NCI-H1436 treated with DMSO at 0.1 percent for 48 hours (cell line): ENCODE data around the gene SEC62.
A peak's percentile ranks its signal among the peaks of the same experiment; 100 is the strongest.

Experiments used
- DNase-seq: peaks from one replicate; lab custom pipeline; 2025; lab: John Stamatoyannopoulos, UW

The SEC62 gene

GRCh38 chr3:169966951-169967915, 626 bp downstream of the SEC62 start:
- DNase-seq, result no peak

- DNase-seq, result no peak
Measured at GRCh38 chr3:169968224-169968885, 1.7 kb downstream of the SEC62 start.

- no peak for DNase-seq
Measured at GRCh38 chr3:169969174-169970095, 2.8 kb downstream of the SEC62 start.

GRCh38 chr3:169970847-169971246, 4.2 kb downstream of the SEC62 start:
- DNase-seq, result no peak

GRCh38 chr3:169971522-169971921, 4.9 kb downstream of the SEC62 start:
- DNase-seq, result no peak

GRCh38 chr3:169980055-169980454, 13.4 kb downstream of the SEC62 start:
- no peak for DNase-seq

GRCh38 chr3:169984292-169984691, 17.7 kb downstream of the SEC62 start:
- DNase-seq, result no peak

- no peak for DNase-seq
Measured at GRCh38 chr3:169990431-169990830, 23.8 kb downstream of the SEC62 start.

GRCh38 chr3:169992156-169992555, 25.5 kb downstream of the SEC62 start:
- no peak for DNase-seq

- DNase-seq, result no peak
Measured at GRCh38 chr3:169992781-169993180, 26.2 kb downstream of the SEC62 start.

GRCh38 chr3:169993761-169994160, 27.2 kb downstream of the SEC62 start:
- no peak for DNase-seq

- DNase-seq, result no peak
Measured at GRCh38 chr3:169996063-169996462, 29.5 kb downstream of the SEC62 start.

- DNase-seq, result no peak
Measured at GRCh38 chr3:169998668-169999131, 32.1 kb downstream of the SEC62 start.

GRCh38 chr3:169999433-169999832, 32.8 kb downstream of the SEC62 start:
- DNase-seq, result no peak

- DNase-seq, result no peak
Measured at GRCh38 chr3:170000051-170000450, 33.4 kb downstream of the SEC62 start.

GRCh38 chr3:170002231-170002630, 35.6 kb downstream of the SEC62 start:
- DNase-seq, result no peak

- no peak for DNase-seq
Measured at GRCh38 chr3:170002879-170003278, 36.3 kb downstream of the SEC62 start.

GRCh38 chr3:170003881-170004356, 37.3 kb downstream of the SEC62 start:
- no peak for DNase-seq

GRCh38 chr3:170007031-170007663, 40.5 kb downstream of the SEC62 start:
- no peak for DNase-seq

GRCh38 chr3:170010498-170010897, 43.9 kb downstream of the SEC62 start:
- DNase-seq, result no peak

- DNase-seq, result peak; percentile 63
Measured at GRCh38 chr3:170012683-170013400, 46.2 kb downstream of the SEC62 start.
